T-helper 2 cell treated with Interferon-gamma antibody and Interleukin-4, amounts not matched to agents 5 μg/mL and 100 μg/mL, for 36 hours (primary cell): ENCODE results near the gene METTL27.
"Not testable (repeated sequence)": the region's sequence is repeated elsewhere in the genome, so short reads cannot be mapped to it uniquely, and the experiment has no call there.

Experiments
- DNase-seq: peaks from one replicate; pipeline ENCODE4 v3.0.0; 2021; ENCODE audit warnings: low spot score
- H3K27ac Mint-ChIP-seq: one replicate; pipeline ENCODE4 v1.8.0; 2021; ENCODE audit warnings: mild to moderate bottlenecking, mixed read lengths
- H3K27me3 Mint-ChIP-seq: one replicate; pipeline ENCODE4 v1.8.0; 2021; ENCODE audit warnings: low read depth, mixed read lengths
- H3K36me3 Mint-ChIP-seq: one replicate; pipeline ENCODE4 v1.8.0; 2021; ENCODE audit warnings: low read depth, mixed read lengths
- H3K4me1 Mint-ChIP-seq: one replicate; pipeline ENCODE4 v1.8.0; 2021; ENCODE audit warnings: low read depth, mixed read lengths
- H3K4me3 Mint-ChIP-seq: one replicate; pipeline ENCODE4 v1.8.0; 2022; ENCODE audit warnings: mild to moderate bottlenecking, moderate library complexity, mixed read lengths
- H3K9me3 Mint-ChIP-seq: one replicate; pipeline ENCODE4 v1.8.0; 2021; ENCODE audit warnings: mixed read lengths

The METTL27 gene

DNA sequence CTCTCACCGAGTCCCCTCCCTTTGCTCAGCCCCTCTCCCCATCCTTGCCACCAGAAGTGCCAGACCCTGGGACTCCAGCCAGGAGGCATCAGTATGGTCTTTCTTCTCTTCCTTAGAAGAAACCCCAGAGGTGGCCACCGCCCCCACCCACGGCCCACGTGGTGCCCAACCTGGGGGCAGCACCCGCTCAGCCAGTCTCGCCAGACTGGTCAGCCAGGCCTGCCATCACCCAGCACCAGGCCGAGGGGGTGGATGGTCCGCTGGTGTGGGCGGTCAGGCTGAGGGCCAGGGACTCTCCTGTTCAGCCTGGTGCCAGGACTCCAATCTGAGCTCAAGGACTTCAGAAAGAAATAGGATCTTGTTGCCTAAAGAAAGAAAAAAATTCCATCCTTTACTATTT, 17.3 kb downstream of the METTL27 start:
- Mint-ChIP-seq H3K9me3 (no peaks in the 10 kb centered on the region), H3K27me3 (peaks cover 14% of the 10 kb centered on the region), H3K4me1 (peaks cover 22% of the 10 kb centered on the region), H3K4me3 (no peak overlapping the region), H3K36me3 (no peaks in the 10 kb centered on the region), H3K27ac (no peak overlapping the region)
- DNase-seq = no peak

DNA sequence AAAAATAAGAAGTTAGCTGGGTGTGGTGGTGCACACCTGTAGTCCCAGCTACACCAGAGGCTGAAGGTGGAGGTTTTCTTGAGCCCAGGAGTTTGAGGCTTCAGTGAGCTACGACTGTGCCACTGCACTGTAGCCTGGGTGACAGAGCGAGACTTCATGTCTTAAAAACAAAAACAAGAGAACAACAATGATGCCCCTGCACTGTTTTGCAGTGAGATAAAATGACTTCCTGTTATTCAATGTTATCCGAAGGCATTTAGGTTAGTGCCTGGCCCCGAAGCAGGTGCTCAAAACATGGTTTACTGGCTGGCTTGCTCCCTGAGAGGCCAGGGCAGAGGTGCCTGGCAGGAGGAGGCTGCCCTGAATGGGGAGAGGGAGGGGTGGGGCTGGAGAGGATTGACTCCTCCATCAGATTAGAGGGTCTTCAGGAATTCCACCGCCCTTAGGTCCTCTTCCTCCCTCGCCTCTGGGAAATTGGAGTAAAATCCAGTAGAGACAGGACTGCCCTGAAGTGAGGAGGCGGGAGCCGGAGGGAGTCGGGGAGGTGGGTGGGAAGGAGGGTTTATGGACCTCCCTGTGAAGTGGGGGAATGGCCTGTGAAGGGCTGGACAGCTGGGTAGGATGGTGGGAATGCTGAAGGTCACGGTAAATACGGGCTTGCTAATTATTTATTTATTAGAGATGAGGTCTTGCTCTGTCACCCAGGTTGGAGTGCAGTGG, 18.3 kb downstream of the METTL27 start:
- no peaks in the 10 kb centered on the region for H3K36me3 Mint-ChIP-seq
- H3K4me1 Mint-ChIP-seq = peaks cover 22% of the 10 kb centered on the region
- H3K9me3 Mint-ChIP-seq = no peaks in the 10 kb centered on the region
- peaks cover 17% of the 10 kb centered on the region for H3K27me3 Mint-ChIP-seq
- DNase-seq = no peak
- no peak overlapping the region for H3K4me3 Mint-ChIP-seq
- no peak overlapping the region for H3K27ac Mint-ChIP-seq

DNA sequence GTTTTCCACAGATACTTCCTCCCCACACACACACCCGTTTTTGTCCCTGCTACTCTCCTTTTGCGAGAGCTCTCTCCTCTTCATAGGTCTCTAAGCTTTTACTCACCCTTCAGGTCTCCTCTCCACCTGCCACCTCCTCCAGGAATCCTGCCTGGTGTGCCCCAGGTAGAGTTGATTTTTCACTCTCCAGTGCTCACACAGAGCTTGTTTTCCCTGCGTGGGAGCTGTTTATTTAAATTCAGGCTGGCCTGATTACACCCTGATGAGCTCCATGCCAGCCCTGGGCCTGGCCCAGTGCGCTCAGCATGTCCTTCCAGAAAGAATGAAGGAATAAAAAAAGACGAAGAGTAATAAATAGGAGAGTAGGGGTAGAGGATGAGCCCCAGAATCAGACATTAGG, 19.1 kb downstream of the METTL27 start:
- DNase-seq = no peak
- Mint-ChIP-seq H3K9me3 (no peaks in the 10 kb centered on the region), H3K36me3 (no peaks in the 10 kb centered on the region), H3K4me1 (peaks cover 16% of the 10 kb centered on the region), H3K27me3 (peaks cover 18% of the 10 kb centered on the region), H3K4me3 (no peak overlapping the region), H3K27ac (no peak overlapping the region)

DNA sequence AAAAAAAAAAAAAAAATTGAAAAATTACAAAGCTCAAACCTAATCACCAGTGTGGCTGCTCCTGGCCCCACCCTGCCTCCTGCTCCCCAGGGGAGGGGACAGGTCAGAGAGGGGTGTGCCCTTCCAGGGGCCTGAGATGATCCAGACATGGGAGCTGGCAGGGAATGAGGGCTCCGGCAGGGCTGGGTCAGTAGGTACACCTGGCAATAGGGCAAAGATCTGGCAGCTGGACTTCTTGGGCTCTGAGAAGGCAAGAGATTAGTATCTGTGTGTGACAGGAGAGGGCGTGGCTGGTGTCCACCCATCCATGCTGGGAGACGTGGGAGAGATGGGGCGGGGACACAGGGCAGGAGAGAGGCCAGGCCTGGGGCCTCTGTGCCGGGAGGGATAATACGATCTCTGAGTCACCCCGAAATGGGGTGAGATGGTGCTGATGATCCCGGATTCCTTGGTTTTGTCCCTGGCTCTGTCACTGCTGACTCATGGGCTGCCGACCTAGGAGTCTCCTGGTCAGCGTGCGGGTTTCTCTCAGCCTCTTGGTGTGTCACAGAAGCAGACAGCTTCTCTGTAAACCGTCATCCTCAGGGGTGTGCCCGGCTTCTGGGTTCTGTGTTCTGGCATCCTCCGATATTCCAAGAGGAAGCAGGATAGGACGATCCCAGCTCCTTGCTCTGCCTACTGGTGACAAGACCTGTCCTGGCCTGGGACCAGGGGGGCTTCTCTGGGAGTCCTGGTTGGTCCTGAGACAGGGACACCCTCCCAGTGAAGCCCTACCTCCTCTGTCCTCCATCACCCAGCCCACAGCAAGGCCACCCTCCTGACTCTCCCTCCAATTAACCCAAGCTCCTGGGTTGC, 19.8 kb downstream of the METTL27 start:
- no peak for DNase-seq
- no peak overlapping the region for H3K4me3 Mint-ChIP-seq
- H3K36me3 Mint-ChIP-seq = no peaks in the 10 kb centered on the region
- H3K4me1 Mint-ChIP-seq = peaks cover 10% of the 10 kb centered on the region
- peaks cover 15% of the 10 kb centered on the region for H3K27me3 Mint-ChIP-seq
- H3K27ac Mint-ChIP-seq = no peak overlapping the region
- no peaks in the 10 kb centered on the region for H3K9me3 Mint-ChIP-seq

DNA sequence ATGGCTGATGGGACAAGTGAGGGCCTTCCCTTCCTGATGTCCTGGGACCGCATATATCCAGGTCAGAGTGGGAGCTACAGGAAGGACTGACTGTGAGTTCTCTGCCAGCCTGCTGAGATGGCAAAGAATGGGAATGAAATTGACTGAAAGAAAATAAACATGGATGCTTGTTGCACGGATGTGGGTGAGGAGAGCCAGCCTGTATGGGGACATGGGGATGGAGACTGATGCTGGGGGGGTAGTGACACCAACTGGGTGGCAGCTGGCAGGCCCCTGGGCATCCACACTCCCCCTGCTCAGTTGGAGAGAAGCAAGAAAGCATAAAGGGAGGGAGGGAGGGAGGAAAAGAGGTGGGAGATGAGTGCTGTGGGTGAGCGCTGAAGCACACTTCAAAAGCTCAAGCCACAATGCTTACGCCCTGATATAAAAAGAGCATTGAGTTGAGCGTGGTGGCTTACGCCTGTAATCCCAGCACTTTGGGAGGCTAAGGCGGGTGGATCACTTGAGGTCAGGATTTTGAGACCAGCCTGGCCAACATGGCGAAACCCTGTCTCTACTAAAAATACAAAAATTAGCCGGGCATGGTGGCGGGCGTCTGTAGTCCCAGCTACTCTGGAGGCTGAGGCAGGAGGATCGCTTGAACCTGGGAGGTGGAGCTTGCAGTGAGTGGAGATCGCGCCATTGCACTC, 20.6 kb downstream of the METTL27 start:
- not testable (repeated sequence) for H3K9me3 Mint-ChIP-seq, H3K27ac Mint-ChIP-seq, H3K4me3 Mint-ChIP-seq, H3K4me1 Mint-ChIP-seq, H3K36me3 Mint-ChIP-seq, DNase-seq
- H3K27me3 Mint-ChIP-seq = peaks cover 10% of the 10 kb centered on the region

DNA sequence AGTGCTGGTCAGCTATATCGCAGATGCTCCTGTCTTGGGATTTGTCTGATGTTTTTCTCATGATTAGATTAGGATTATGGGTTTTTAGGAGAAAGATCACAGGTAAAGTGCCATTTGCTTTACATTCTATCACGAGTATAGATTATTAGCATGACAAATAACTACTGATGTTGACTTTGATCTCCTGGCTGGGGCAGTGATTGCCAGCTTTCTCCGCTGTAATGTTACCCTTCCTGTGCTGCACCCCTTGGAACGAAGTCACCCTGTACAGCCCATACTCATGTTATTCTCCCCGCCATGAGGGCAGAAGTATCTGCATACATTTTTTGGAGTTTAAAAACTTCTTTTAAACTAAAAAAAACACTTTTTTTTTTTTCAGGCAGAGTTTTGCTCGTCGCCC, 22.3 kb downstream of the METTL27 start:
- H3K9me3 Mint-ChIP-seq = no peaks in the 10 kb centered on the region
- H3K27ac Mint-ChIP-seq = no peak overlapping the region
- peaks cover 8% of the 10 kb centered on the region for H3K27me3 Mint-ChIP-seq
- H3K4me3 Mint-ChIP-seq = no peak overlapping the region
- DNase-seq = no peak
- no peaks in the 10 kb centered on the region for H3K4me1 Mint-ChIP-seq
- H3K36me3 Mint-ChIP-seq = no peaks in the 10 kb centered on the region

DNA sequence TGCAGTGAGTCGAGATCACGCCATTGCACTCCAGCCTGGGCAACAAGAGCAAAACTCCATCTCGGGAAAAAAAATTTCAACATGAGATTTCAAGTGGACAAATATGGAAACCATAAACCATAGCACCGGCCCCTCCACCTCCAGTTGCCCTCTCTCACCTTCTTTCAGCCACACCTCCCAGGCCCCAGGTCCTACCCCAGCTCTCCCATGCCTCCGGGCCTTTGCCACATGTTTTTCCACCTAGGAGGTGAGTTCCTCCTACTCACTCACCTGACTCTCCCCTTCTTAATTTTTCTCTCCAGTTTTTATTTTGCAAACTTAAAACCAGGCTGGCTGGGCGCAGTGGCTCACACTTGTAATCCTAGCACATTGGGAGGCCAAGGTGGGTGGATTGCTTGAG, 25.2 kb downstream of the METTL27 start:
- no peak for DNase-seq
- H3K27me3 Mint-ChIP-seq = peaks cover 11% of the 10 kb centered on the region
- no peaks in the 10 kb centered on the region for H3K36me3 Mint-ChIP-seq
- no peaks in the 10 kb centered on the region for H3K9me3 Mint-ChIP-seq
- no peak overlapping the region for H3K27ac Mint-ChIP-seq
- no peak overlapping the region for H3K4me3 Mint-ChIP-seq
- no peaks in the 10 kb centered on the region for H3K4me1 Mint-ChIP-seq

DNA sequence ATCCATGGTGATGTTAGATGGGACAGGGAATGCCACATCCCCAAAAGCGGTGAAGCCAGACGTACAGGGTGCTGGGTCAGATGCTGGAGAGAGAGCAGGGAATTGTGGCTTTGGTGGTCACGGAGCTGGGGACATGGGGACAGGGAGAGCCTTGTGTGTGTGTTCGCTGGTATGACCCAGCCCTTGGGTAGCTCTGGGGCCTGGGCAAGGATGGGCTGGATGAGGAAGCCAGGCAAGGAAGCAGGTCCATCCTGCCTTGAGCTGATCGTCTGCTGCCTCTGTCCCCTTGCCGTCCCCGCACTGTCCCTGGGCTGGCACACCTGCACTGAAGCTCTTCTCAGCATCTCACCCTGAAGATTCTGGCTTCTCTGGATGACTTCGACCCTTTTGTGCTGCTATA, 26.9 kb downstream of the METTL27 start:
- H3K4me1 Mint-ChIP-seq = no peaks in the 10 kb centered on the region
- no peak overlapping the region for H3K4me3 Mint-ChIP-seq
- H3K27ac Mint-ChIP-seq = no peak overlapping the region
- peaks cover 12% of the 10 kb centered on the region for H3K27me3 Mint-ChIP-seq
- H3K36me3 Mint-ChIP-seq = no peaks in the 10 kb centered on the region
- H3K9me3 Mint-ChIP-seq = no peaks in the 10 kb centered on the region
- no peak for DNase-seq

DNA sequence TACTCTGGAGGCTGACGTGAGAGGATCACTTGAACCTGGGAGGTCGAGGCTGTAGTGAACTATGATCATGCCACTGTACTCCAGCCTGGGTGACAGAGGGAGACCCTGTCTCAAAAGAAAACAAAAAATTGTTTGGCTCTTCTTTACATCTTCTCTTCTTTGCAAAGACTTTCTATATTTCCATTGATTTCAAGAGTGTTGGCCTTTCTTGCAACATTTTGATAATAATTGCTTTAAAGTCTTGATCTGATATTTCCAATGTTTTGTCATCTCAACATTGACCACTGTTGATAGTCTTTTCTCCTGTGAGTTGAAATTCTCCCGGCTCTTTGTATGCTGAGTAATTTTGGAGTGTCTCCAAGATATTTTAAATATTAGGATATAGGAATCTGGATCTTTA, 29.3 kb downstream of the METTL27 start:
- no peak overlapping the region for H3K27ac Mint-ChIP-seq
- H3K4me3 Mint-ChIP-seq = no peak overlapping the region
- peaks cover 7% of the 10 kb centered on the region for H3K27me3 Mint-ChIP-seq
- no peaks in the 10 kb centered on the region for H3K36me3 Mint-ChIP-seq
- no peaks in the 10 kb centered on the region for H3K4me1 Mint-ChIP-seq
- no peak for DNase-seq
- no peaks in the 10 kb centered on the region for H3K9me3 Mint-ChIP-seq

DNA sequence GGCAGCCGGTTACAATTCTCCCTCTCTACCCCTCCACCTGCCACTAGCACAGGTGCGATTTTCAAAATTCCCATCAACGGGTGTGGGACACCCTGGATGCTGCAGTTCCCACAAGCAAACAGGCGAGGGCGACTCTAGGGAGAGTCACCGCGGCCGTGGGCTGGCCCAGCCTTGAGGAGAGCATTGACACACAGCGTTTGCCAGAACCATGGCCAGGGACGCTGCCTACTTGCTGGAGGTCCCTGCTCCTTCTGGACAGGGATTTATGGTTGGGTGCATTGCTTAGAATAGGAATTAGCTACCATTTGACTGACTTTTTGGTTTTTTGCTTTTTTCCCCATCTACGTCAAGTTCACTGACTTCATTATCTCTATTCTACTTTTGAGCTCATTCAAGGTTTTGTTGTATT, 30.6 kb downstream of the METTL27 start:
- peak; percentile 35 for DNase-seq
- no peak overlapping the region for H3K4me3 Mint-ChIP-seq
- H3K27ac Mint-ChIP-seq = no peak overlapping the region
- no peaks in the 10 kb centered on the region for H3K4me1 Mint-ChIP-seq
- H3K36me3 Mint-ChIP-seq = no peaks in the 10 kb centered on the region
- peaks cover 7% of the 10 kb centered on the region for H3K27me3 Mint-ChIP-seq
- no peaks in the 10 kb centered on the region for H3K9me3 Mint-ChIP-seq

DNA sequence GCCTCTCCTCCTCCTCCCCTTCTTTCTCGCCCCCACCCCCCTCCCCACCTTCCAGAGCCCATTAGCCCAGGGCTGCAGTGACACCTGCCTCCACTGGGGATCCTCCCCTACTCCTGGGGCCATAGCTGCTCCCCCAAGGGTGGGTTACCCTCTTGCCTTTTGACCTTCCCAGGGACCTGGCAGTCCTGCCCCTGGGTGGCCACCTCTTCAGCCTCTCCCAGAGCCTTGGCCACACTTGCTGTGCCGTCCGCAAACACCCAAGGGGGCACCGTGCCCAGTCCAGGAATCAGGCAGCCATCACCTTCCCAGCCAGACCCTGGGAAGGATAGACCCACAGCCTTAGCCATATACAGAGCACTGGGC, 31.3 kb downstream of the METTL27 start:
- H3K4me1 Mint-ChIP-seq = no peaks in the 10 kb centered on the region
- peaks cover 7% of the 10 kb centered on the region for H3K27me3 Mint-ChIP-seq
- H3K27ac Mint-ChIP-seq = no peak overlapping the region
- H3K9me3 Mint-ChIP-seq = no peaks in the 10 kb centered on the region
- H3K36me3 Mint-ChIP-seq = no peaks in the 10 kb centered on the region
- H3K4me3 Mint-ChIP-seq = no peak overlapping the region
- no peak for DNase-seq

DNA sequence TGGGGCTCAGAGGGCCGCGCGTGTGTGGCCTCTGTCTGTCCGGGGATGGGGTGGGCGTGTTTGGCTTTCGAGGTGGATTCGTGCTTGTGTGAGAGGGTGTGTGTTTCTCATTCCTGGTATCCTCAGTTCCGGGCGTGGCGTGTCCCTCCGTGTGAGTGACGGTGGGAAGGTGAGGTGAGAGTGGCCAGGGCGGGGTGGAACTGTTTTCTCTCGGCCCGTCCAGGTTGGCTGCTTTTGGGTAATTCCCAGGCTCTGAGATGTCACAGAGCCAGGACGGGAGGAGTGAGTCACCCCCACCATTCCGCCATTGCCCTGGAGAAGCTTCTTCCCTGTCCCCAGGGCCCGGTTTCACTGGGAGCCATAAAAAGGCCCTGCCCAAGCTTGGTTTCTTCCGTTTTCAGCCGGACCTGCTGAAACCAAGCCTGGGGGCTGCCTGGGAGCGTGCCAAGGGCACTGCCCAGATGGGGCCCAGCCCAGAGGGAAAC, 32.8 kb downstream of the METTL27 start:
- Mint-ChIP-seq H3K4me1 (no peaks in the 10 kb centered on the region), H3K4me3 (no peak overlapping the region), H3K36me3 (no peaks in the 10 kb centered on the region), H3K27me3 (peaks cover 7% of the 10 kb centered on the region), H3K9me3 (no peaks in the 10 kb centered on the region), H3K27ac (no peak overlapping the region)
- no peak for DNase-seq

DNA sequence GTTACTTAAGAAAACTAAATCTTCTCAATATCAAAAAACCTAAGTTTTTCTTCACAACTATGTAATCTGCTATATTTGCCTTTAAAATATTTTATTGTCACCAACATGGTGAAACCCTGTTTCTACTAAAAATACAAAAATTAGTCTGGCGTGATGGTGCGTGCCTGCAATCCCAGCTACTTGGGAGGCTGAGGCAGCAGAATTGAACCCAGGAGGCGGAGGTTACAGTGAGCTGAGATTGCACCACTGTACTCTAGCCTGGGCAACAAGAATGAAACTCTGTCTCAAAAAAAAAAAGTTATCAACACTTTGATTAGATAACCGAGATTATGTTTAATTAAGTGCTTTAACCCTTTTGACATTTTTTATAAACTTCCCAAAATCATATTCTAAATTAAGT, 39.9 kb downstream of the METTL27 start:
- Mint-ChIP-seq H3K27ac (no peak overlapping the region), H3K4me3 (no peak overlapping the region), H3K27me3 (no peaks in the 10 kb centered on the region), H3K36me3 (no peaks in the 10 kb centered on the region), H3K4me1 (no peaks in the 10 kb centered on the region), H3K9me3 (no peaks in the 10 kb centered on the region)
- DNase-seq = no peak

DNA sequence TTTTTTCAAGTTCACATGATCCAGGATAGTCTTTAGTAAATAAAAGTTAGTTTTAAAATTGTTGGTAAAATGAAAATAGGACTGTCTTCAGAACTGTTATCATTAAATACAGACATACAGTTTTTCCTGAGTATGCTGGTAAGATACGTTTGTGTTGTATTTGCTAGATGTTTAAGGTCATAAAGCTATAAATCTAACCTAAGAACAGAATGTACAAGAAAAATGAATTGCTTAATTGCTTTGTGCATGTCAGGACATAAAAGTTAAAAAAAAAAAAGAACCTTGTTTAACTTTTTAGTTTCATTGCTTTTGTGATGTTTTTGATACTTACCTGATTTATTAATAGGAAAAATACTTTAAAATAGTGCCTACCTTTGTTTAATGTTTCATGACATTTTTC, 40.7 kb downstream of the METTL27 start:
- Mint-ChIP-seq H3K9me3 (no peaks in the 10 kb centered on the region), H3K4me1 (no peaks in the 10 kb centered on the region), H3K27me3 (no peaks in the 10 kb centered on the region), H3K36me3 (no peaks in the 10 kb centered on the region), H3K27ac (no peak overlapping the region), H3K4me3 (no peak overlapping the region)
- no peak for DNase-seq
